Colon (tissue), 2 donors: ENCODE measurements around the gene KRI1.

Experiments
- FAIRE-seq: peaks from 2 replicates; lab custom pipeline; 2012; peaks lifted over from hg19 to GRCh38; lab: Jason Lieb, UNC
- donor health status: control.
- donor health status: control.

The KRI1 gene

GRCh38 chr19:10517760-10518443 is 47.9 kb downstream of the KRI1 start:
- FAIRE-seq: no peak

- no peak for FAIRE-seq
Observed at GRCh38 chr19:10517361-10517759, 48.5 kb downstream of the KRI1 start, which contains the start of gene S1PR5. Gene S1PR5, minus strand, starts transcription at chr19:10517447. Its CDS starts 2,436 bp downstream, at chr19:10515011.

- no peak for FAIRE-seq
Observed at GRCh38 chr19:10516671-10517286, 49.0 kb downstream of the KRI1 start.

GRCh38 chr19:10516064-10516385 is 49.8 kb downstream of the KRI1 start:
- no peak for FAIRE-seq

GRCh38 chr19:10514211-10515145 is 51.3 kb downstream of the KRI1 start:
- no peak for FAIRE-seq

- FAIRE-seq: no peak
Observed at GRCh38 chr19:10513223-10513622, 52.6 kb downstream of the KRI1 start.

- FAIRE-seq: no peak
Observed at GRCh38 chr19:10510301-10510802, 55.5 kb downstream of the KRI1 start.

- no peak for FAIRE-seq
Observed at GRCh38 chr19:10508707-10509106, 57.1 kb downstream of the KRI1 start.

- FAIRE-seq: no peak
Observed at GRCh38 chr19:10508036-10508435, 57.8 kb downstream of the KRI1 start.

GRCh38 chr19:10505583-10506229 is 60.1 kb downstream of the KRI1 start:
- FAIRE-seq: no peak
